Measurements from ENCODE around the gene PTGR3. TPM values are rescaled to one million over a fixed set of nuclear protein-coding genes. Genes with fewer than 3 reads are reported as not detected.

Gene PTGR3, protein sequence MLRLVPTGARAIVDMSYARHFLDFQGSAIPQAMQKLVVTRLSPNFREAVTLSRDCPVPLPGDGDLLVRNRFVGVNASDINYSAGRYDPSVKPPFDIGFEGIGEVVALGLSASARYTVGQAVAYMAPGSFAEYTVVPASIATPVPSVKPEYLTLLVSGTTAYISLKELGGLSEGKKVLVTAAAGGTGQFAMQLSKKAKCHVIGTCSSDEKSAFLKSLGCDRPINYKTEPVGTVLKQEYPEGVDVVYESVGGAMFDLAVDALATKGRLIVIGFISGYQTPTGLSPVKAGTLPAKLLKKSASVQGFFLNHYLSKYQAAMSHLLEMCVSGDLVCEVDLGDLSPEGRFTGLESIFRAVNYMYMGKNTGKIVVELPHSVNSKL
- total RNA-seq (2021; fragmentation: NEBNext Ultra II Directional; extraction: Animal tissue kit (Norgen Biotek cat#: 25700)): 3.6 and 3.9 TPM in 2 replicates
- polyA plus RNA-seq (2011; rRNA removed): 2.0 and 2.8 TPM in 2 replicates
- polyA plus RNA-seq (2011; cell fraction: cytosol; rRNA removed): 3.3 TPM
- 7.5 TPM for polyA plus RNA-seq (2011; cell fraction: nucleus; rRNA removed)
- polyA plus RNA-seq (2012, experiment 1 of 2): 2.7 to 4.5 TPM (median 4.3 TPM) in 4 replicates
- 1.3 TPM for polyA plus RNA-seq (2012, experiment 2 of 2)
- 1.7 TPM for polyA plus RNA-seq (2013, experiment 1 of 2)
- polyA plus RNA-seq (2013, experiment 2 of 2): 2.2 TPM
- polyA minus RNA-seq (2011; rRNA and poly(A)+ RNA removed): 3.8 and 5.7 TPM in 2 replicates
- polyA minus RNA-seq (2011; cell fraction: cytosol; rRNA and poly(A)+ RNA removed): 5.7 TPM
- 5.0 TPM for polyA minus RNA-seq (2011; cell fraction: nucleus; rRNA and poly(A)+ RNA removed)
- long read RNA-seq, experiment 1, partial matches to known transcripts: 0 of 3 reads
- long read RNA-seq, experiment 1, other reads (novel, unspliced or antisense): 3 of 3 reads
- long read RNA-seq, experiment 2, full-length matches to known transcripts: 1 of 2 reads
- long read RNA-seq, experiment 2, partial matches to known transcripts: 0 of 2 reads
- long read RNA-seq, experiment 2, other reads (novel, unspliced or antisense): 1 of 2 reads

DNA sequence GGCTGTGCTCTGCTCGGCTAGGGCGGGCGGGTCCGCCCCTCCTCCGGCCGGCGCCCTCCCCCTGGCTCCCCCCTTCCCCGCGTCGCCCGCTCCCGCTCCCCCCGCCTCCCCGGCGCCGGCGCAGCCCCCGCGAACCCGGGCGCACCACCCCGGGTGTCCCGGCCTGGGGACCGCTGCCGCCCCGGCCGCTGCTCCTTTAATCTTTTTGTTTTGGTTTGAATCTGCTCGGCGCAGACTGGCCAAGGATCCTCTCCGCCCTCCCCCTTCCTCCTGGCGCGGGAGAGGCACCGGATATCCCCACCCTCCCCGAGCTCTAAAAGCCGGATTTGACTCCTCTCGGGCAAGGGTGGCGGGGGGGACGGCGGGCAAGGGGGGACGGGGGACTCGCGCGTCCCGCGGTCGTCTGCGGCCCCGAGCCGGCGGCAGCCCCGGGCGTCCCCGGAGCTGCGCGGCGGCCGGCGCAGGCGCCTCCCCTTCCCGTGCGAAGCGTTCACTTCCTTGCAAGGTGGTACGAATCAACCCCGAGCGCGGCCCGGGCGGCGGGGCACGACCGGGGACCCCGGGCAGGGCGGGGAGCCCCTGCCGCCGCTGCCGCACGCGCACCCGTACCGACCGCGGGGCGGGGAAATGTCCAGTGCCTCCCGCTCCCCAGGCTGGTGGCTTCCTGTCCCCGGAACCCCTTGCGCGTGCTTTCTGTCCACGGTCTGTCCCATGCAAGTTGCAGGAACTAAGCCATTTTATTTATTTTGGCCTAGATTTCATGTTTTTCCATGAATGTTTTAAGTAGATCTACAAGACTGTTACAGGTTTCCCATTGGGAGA is at the start of gene PTGR3:
TSS of gene PTGR3 (minus strand) at position 11 of the 822 bp plus-strand sequence. CDS start 81 bp downstream, outside the sequence.
- Histone ChIP-seq H3K27ac (ENCODE audit: low read depth, low read length) (no peak within 1 kb of the TSS), H3K56ac (replicated peaks; ENCODE audit: insufficient read length, low read depth, low read length) (no peak within 1 kb of the TSS), H2AK5ac (ENCODE audit: low read depth, low read length) (no peak within 1 kb of the TSS; the same call in 1 of the 2 replicates), H2AFZ (ENCODE audit: low read length) (peak within 1 kb of the TSS; percentile 80; the same call in 1 of the 2 replicates), H2BK20ac (ENCODE audit: low read length) (no peak within 1 kb of the TSS), H2BK12ac (ENCODE audit: low read depth, low read length) (peak within 1 kb of the TSS; percentile 80; the same call in 1 of the 2 replicates), H3K4me3 (ENCODE audit: extremely low read depth in 1 of 4, insufficient read depth in 2 of 4, low read depth in 3 of 4, low read length in 4 of 4) (peak within 1 kb of the TSS; percentile 60 to 70 (median 62)), H3K4me1 (replicated peaks in 1 of 4; ENCODE audit: control insufficient read depth in 3 of 4, insufficient read depth in 4 of 4, low read length in 3 of 4) (peaks cover 9 to 32% (median 20%) of the 10 kb centered on the region in 4 experiments), H3K18ac (ENCODE audit: extremely low read depth, low read length) (peak within 1 kb of the TSS; percentile 32; the same call in 1 of the 2 replicates), H4K5ac (ENCODE audit: insufficient read length, low read depth, low read length) (no peak within 1 kb of the TSS), H3K23me2 (ENCODE audit: low read depth, low read length) (peaks cover 26% of the 10 kb centered on the region), H3K79me2 (ENCODE audit: control insufficient read depth in 1 of 2, insufficient read depth in 2 of 2, low read length in 2 of 2) (no peaks in the 10 kb centered on the region), H2BK120ac (replicated peaks; ENCODE audit: low read depth, low read length) (no peak within 1 kb of the TSS), H3K23ac (ENCODE audit: insufficient read length) (no peak within 1 kb of the TSS), H2BK5ac (ENCODE audit: low read depth, low read length) (no peak within 1 kb of the TSS; the same call in 1 of the 2 replicates), H2BK15ac (ENCODE audit: low read length) (peak within 1 kb of the TSS; percentile 92; the same call in 1 of the 2 replicates), H3K4ac (replicated peaks; ENCODE audit: insufficient read length, low read depth, low read length) (peak within 1 kb of the TSS; percentile 71), H3K79me1 (ENCODE audit: low read depth, low read length) (no peaks in the 10 kb centered on the region), H3K14ac (ENCODE audit: insufficient read length) (no peak within 1 kb of the TSS), H4K8ac (ENCODE audit: extremely low read depth, insufficient read depth, low read length) (peak within 1 kb of the TSS; percentile 37; the same call in 1 of the 2 replicates), H3K4me2 (ENCODE audit: insufficient read depth in 1 of 2, low read depth in 2 of 2, low read length in 2 of 2) (peak within 1 kb of the TSS; percentile 94 to 99), H3K9me3 (ENCODE audit: insufficient read depth in 2 of 2, low read depth in 1 of 2, low read length in 1 of 2) (no peaks in the 10 kb centered on the region), H3K9ac (replicated peaks in 1 of 4; ENCODE audit: extremely low read depth in 1 of 4, low read depth in 3 of 4, low read length in 3 of 4) (no peak within 1 kb of the TSS; a peak in 2 of 7 replicates), H4K20me1 (replicated peaks in 1 of 2; ENCODE audit: control insufficient read depth in 1 of 2, insufficient read depth in 2 of 2, low read length in 2 of 2) (peaks cover 10 to 15% of the 10 kb centered on the region in 2 experiments), H3K36me3 (ENCODE audit: control insufficient read depth in 2 of 4, insufficient read depth in 4 of 4, low read length in 3 of 4) (no peaks in the 10 kb centered on the region; a peak in 1 of 8 replicates), H4K91ac (replicated peaks; ENCODE audit: insufficient read length, low read length) (no peak within 1 kb of the TSS), H3K27me3 (replicated peaks in 1 of 4; ENCODE audit: control insufficient read depth in 3 of 4, extremely low read depth in 1 of 4, insufficient read depth in 3 of 4, low read length in 3 of 4) (peaks cover 52 to 83% (median 72%) of the 10 kb centered on the region in 4 experiments)
- WGBS, 2 experiments (ENCODE audit: extremely low coverage in 1 of 2, insufficient coverage in 1 of 2, insufficient read length in 1 of 2, insufficient replicate concordance in 2 of 2, low coverage in 1 of 2, low lambda C conversion rate in 2 of 2, missing lambda C conversion rate in 1 of 2): 1% methylated on average over 59 of the region's 88 CpGs; no CpG with 5 or more reads in 1 of the 2 experiments
- no peak for FAIRE-seq
- DNase-seq (ENCODE audit: low read depth in 1 of 2, low spot score in 2 of 2): peak in 1 of 2 experiments; percentile 76
- ChIA-PET POLR2A (ENCODE audit: partially characterized antibody) (no interaction called here), CTCF (ENCODE audit: partially characterized antibody) (no interaction called here)
- TF ChIP-seq SP1 (IDR thresholded peaks at IDR 0.05; ENCODE audit: low read depth, low read length): no peak
- TF ChIP-seq RAD21 (IDR thresholded peaks at IDR 0.05 in 1 of 2, conservative IDR thresholded peaks at IDR 0.05 in 1 of 2; ENCODE audit: low read depth in 2 of 2, low read length in 2 of 2): no peak
- TF ChIP-seq JUN (IDR thresholded peaks at IDR 0.05; ENCODE audit: low read depth, low read length): no peak
- TF ChIP-seq, protein P1, sequence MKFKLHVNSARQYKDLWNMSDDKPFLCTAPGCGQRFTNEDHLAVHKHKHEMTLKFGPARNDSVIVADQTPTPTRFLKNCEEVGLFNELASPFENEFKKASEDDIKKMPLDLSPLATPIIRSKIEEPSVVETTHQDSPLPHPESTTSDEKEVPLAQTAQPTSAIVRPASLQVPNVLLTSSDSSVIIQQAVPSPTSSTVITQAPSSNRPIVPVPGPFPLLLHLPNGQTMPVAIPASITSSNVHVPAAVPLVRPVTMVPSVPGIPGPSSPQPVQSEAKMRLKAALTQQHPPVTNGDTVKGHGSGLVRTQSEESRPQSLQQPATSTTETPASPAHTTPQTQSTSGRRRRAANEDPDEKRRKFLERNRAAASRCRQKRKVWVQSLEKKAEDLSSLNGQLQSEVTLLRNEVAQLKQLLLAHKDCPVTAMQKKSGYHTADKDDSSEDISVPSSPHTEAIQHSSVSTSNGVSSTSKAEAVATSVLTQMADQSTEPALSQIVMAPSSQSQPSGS (IDR thresholded peaks at IDR 0.05; ENCODE audit: low read length): no peak
- TF ChIP-seq CHD1 (IDR thresholded peaks at IDR 0.05; ENCODE audit: low read depth, low read length): no peak

All from H1 (cell line).